RPMI8226 (cell line): ENCODE data around the gene RDH16.
"Not testable (repeated sequence)": the region's sequence is repeated elsewhere in the genome, so short reads cannot be mapped to it uniquely, and the experiment has no call there.

ENCODE experiments used
- DNase-seq: peaks from one replicate; pipeline ENCODE4 v3.0.0-alpha.2; 2015

The RDH16 gene

GRCh38 chr12:56953314-56953713 lies 4.1 kb downstream of the RDH16 start:
- DNase-seq, result no peak

GRCh38 chr12:56951582-56952339 lies 5.6 kb downstream of the RDH16 start:
- DNase-seq, result no peak

GRCh38 chr12:56948881-56949280 lies 8.5 kb downstream of the RDH16 start:
- no peak for DNase-seq

- DNase-seq, result no peak
Observed at GRCh38 chr12:56948457-56948777, 9.0 kb downstream of the RDH16 start.

- no peak for DNase-seq
Observed at GRCh38 chr12:56947633-56948456, 9.6 kb downstream of the RDH16 start.

GRCh38 chr12:56943878-56944277 lies 13.5 kb downstream of the RDH16 start:
- no peak for DNase-seq

GRCh38 chr12:56943374-56943773 lies 14.0 kb downstream of the RDH16 start:
- DNase-seq, result not testable (repeated sequence)

GRCh38 chr12:56941299-56942017 lies 15.9 kb downstream of the RDH16 start:
- no peak for DNase-seq

- not testable (repeated sequence) for DNase-seq
Observed at GRCh38 chr12:56940942-56941298, 16.5 kb downstream of the RDH16 start.

GRCh38 chr12:56935752-56936151 lies 21.7 kb downstream of the RDH16 start:
- DNase-seq, result no peak

GRCh38 chr12:56935157-56935556 lies 22.3 kb downstream of the RDH16 start:
- no peak for DNase-seq

- DNase-seq, result no peak
Observed at GRCh38 chr12:56933826-56934625, 23.4 kb downstream of the RDH16 start, which contains the start of gene SDR9C7. SDR9C7 (minus strand) TSS chr12:56934408; CDS start chr12:56934261, 147 bp downstream.

- no peak for DNase-seq
Observed at GRCh38 chr12:56932867-56933266, 24.5 kb downstream of the RDH16 start.

- DNase-seq, result no peak
Observed at GRCh38 chr12:56932146-56932545, 25.3 kb downstream of the RDH16 start.

- peak; percentile 17 for DNase-seq
Observed at GRCh38 chr12:56931474-56931978, 25.9 kb downstream of the RDH16 start.

GRCh38 chr12:56930241-56930640 lies 27.2 kb downstream of the RDH16 start:
- DNase-seq, result no peak

- DNase-seq, result no peak
Observed at GRCh38 chr12:56929780-56930179, 27.6 kb downstream of the RDH16 start.

- no peak for DNase-seq
Observed at GRCh38 chr12:56928262-56928661, 29.1 kb downstream of the RDH16 start.

- no peak for DNase-seq
Observed at GRCh38 chr12:56927281-56927680, 30.1 kb downstream of the RDH16 start.

- DNase-seq, result no peak
Observed at GRCh38 chr12:56922031-56922430, 35.4 kb downstream of the RDH16 start.

GRCh38 chr12:56921346-56921745 lies 36.1 kb downstream of the RDH16 start:
- no peak for DNase-seq

GRCh38 chr12:56918139-56918538 lies 39.3 kb downstream of the RDH16 start:
- DNase-seq, result not testable (repeated sequence)

- no peak for DNase-seq
Observed at GRCh38 chr12:56916996-56917333, 40.4 kb downstream of the RDH16 start.
